IMR-90 (cell line): Measurements from ENCODE around the gene DIP2C. TPM values are rescaled to one million over a fixed set of nuclear protein-coding genes. Genes with fewer than 3 reads are reported as not detected.

ENCODE experiments used
- ATAC-seq: fragments of 200-7000 bp; cut with Tn5 transposase; 2 replicates; pipeline ENCODE4 v1.9.1; 2020; ENCODE audit warnings: low read depth, mild to moderate bottlenecking, moderate library complexity
- BruUV-seq: library from RNA; stranded (reverse); fragments of 400-500 nt; replicated peaks from 2 replicates; lab custom pipeline; 2021; lab: Mats Ljungman, UMichigan
- CTCF ChIA-PET: fragments of 300-600 bp; formaldehyde crosslinking; extraction: SDS; loops from one replicate; lab custom pipeline; 2021; ENCODE audit warnings: antibody characterized with exemption; lab: Yijun Ruan, JAX
- POLR2A ChIA-PET: fragments of 300-600 bp; sonication (Branson Sonifier 250); formaldehyde crosslinking; loops from one replicate; lab custom pipeline; 2022; ENCODE audit warnings: antibody characterized with exemption; ENCODE audit not compliant: unreplicated experiment; lab: Charles Lee
- DNase-seq: peaks from one replicate; pipeline ENCODE4 v3.0.0; 2013
- H2AFZ ChIP-seq: replicated peaks from 2 replicates; pipeline ENCODE3; 2013; ENCODE audit warnings: low read length, mild to moderate bottlenecking; ENCODE audit not compliant: poor library complexity
- H2AK5ac ChIP-seq: 2 replicates; pipeline ENCODE4 v1.6.1; 2013; ENCODE audit warnings: low read depth, low read length, inconsistent platforms
- H2AK9ac ChIP-seq: replicated peaks from 2 replicates; pipeline ENCODE3; 2013; ENCODE audit warnings: mild to moderate bottlenecking, low read depth, low read length, moderate library complexity; ENCODE audit not compliant: poor library complexity
- H2BK120ac ChIP-seq: 2 replicates; pipeline ENCODE4 v1.6.1; 2013; ENCODE audit warnings: low read depth, low read length, inconsistent platforms
- H2BK15ac ChIP-seq: 3 replicates; pipeline ENCODE4 v1.6.1; 2013; ENCODE audit warnings: low read depth, low read length, inconsistent platforms
- H2BK20ac ChIP-seq: 2 replicates; pipeline ENCODE4 v1.6.1; 2013; ENCODE audit warnings: low read depth, mild to moderate bottlenecking, inconsistent platforms, low read length, moderate library complexity
- H2BK5ac ChIP-seq: 2 replicates; pipeline ENCODE4 v1.6.1; 2013; ENCODE audit warnings: mild to moderate bottlenecking, low read depth, low read length, inconsistent platforms; ENCODE audit not compliant: poor library complexity, severe bottlenecking
- H3K14ac ChIP-seq: replicated peaks from 2 replicates; pipeline ENCODE4 v1.6.1; 2013; ENCODE audit warnings: low read depth, low read length, inconsistent platforms
- H3K18ac ChIP-seq: 2 replicates; pipeline ENCODE4 v1.6.1; 2013; ENCODE audit warnings: low read depth, low read length, control low read depth
- H3K23ac ChIP-seq: 2 replicates; pipeline ENCODE4 v1.6.1; 2013; ENCODE audit warnings: low read depth, low read length, inconsistent platforms
- H3K27ac ChIP-seq: 2 replicates; pipeline ENCODE4 v1.5.1; 2013; ENCODE audit warnings: mild to moderate bottlenecking, control low read depth, low read length; ENCODE audit not compliant: insufficient read depth
- H3K27me3 ChIP-seq: 2 replicates; pipeline ENCODE4 v1.6.1; 2013; ENCODE audit warnings: low read length; ENCODE audit not compliant: control insufficient read depth, insufficient read depth
- H3K36me3 ChIP-seq: 2 replicates; pipeline ENCODE4 v1.6.1; 2013; ENCODE audit warnings: low read length, mixed read lengths; ENCODE audit not compliant: control insufficient read depth, insufficient read depth
- H3K4ac ChIP-seq: 2 replicates; pipeline ENCODE4 v1.6.1; 2013; ENCODE audit warnings: low read depth, low read length, inconsistent platforms
- H3K4me1 ChIP-seq: 2 replicates; pipeline ENCODE4 v1.6.1; 2013; ENCODE audit warnings: low read length, mixed read lengths; ENCODE audit not compliant: control insufficient read depth, insufficient read depth
- H3K4me2 ChIP-seq: 2 replicates; pipeline ENCODE4 v1.6.1; 2013; ENCODE audit warnings: low read depth, mild to moderate bottlenecking, control low read depth, low read length, moderate library complexity
- H3K4me3 ChIP-seq: 2 replicates; pipeline ENCODE4 v1.5.1; 2013; ENCODE audit warnings: low read depth, mild to moderate bottlenecking, control low read depth, low read length, moderate library complexity; ENCODE audit not compliant: insufficient read depth
- H3K56ac ChIP-seq: 2 replicates; pipeline ENCODE4 v1.6.1; 2013; ENCODE audit warnings: low read length, inconsistent platforms; ENCODE audit not compliant: insufficient read depth; ENCODE audit errors: extremely low read depth
- H3K79me1 ChIP-seq, 2 experiments: 2 replicates each; pipeline ENCODE4 v1.6.1; 2013; ENCODE audit warnings: low read length in 2 of 2, inconsistent platforms in 1 of 2, low read depth in 1 of 2
- H3K9ac ChIP-seq: 2 replicates; pipeline ENCODE4 v1.6.1; 2013; ENCODE audit warnings: low read depth, low read length, control low read depth
- H3K9me1 ChIP-seq: 2 replicates; pipeline ENCODE4 v1.6.1; 2013; ENCODE audit warnings: low read length, inconsistent platforms; ENCODE audit not compliant: insufficient read depth
- H3K9me3 ChIP-seq: 2 replicates; pipeline ENCODE4 v1.6.1; 2013; ENCODE audit warnings: low read length; ENCODE audit not compliant: control insufficient read depth, insufficient read depth
- H4K20me1 ChIP-seq: 2 replicates; pipeline ENCODE4 v1.6.1; 2013; ENCODE audit warnings: low read length, inconsistent platforms; ENCODE audit not compliant: insufficient read depth
- H4K5ac ChIP-seq: 2 replicates; pipeline ENCODE4 v1.6.1; 2013; ENCODE audit warnings: mild to moderate bottlenecking, low read depth, low read length, control low read depth
- H4K8ac ChIP-seq, 2 experiments: 2 replicates each; pipeline ENCODE4 v1.6.1; 2013; ENCODE audit warnings: low read depth in 2 of 2, low read length in 2 of 2, control low read depth in 1 of 2, inconsistent platforms in 1 of 2
- H4K91ac ChIP-seq: 2 replicates; pipeline ENCODE4 v1.6.1; 2013; ENCODE audit warnings: low read depth, low read length, inconsistent platforms; ENCODE audit not compliant: insufficient read depth
- BHLHE40 ChIP-seq: fragments of 150-350 bp; IDR thresholded peaks from 2 replicates; pipeline ENCODE4 v1.6.1; 2016; ENCODE audit warnings: mild to moderate bottlenecking, low read depth, low read length
- MAFK ChIP-seq: IDR thresholded peaks from 2 replicates; pipeline ENCODE4 v1.6.1; 2012; ENCODE audit warnings: low read depth, low read length, improper control_type of control experiment
- RCOR1 ChIP-seq: IDR thresholded peaks from 2 replicates; pipeline ENCODE4 v1.6.1; 2012; ENCODE audit warnings: mild to moderate bottlenecking, low read length, improper control_type of control experiment; ENCODE audit not compliant: insufficient replicate concordance
- WGBS, 2 experiments: methylation state at CpG; one replicate each; pipeline versions ENCODE4 v1.1.5 to v1.1.7; 2013; ENCODE audit warnings: missing lambda C conversion rate in 2 of 2; ENCODE audit not compliant: insufficient read length in 1 of 2; ENCODE audit errors: extremely low coverage in 2 of 2; 5-methylcytosine and 5-hydroxymethylcytosine counted together
- dilution Hi-C: fragments of 300-500 bp; cut with HindIII; formaldehyde crosslinking; loops from one replicate; pipeline ENCODE4 v1.14.3; 2018; ENCODE audit warnings: low sequenced_read_pairs; ENCODE audit not compliant: unreplicated experiment
- in situ Hi-C: fragments of 300-500 bp; cut with MboI; formaldehyde crosslinking; loops from 3 replicates; pipeline ENCODE4 v1.14.3; 2019; ENCODE audit warnings: low sequenced_read_pairs, inconsistent platforms, mixed read lengths
- intact Hi-C: fragments of 100-400 bp; cut with micrococcal nuclease; formaldehyde crosslinking; loops from 2 replicates; pipeline ENCODE4 v1.10.0; 2022
- polyA plus RNA-seq, 3 experiments: library from polyadenylated mRNA; depleted of rRNA; stranded (reverse); fragments of >200 nt; gene quantifications; 2 replicates each; pipeline ENCODE4 v1.2.3, GENCODE V29; 2012; ENCODE audit warnings: low replicate concordance in 1 of 3
- total RNA-seq: library from RNA; depleted of rRNA; stranded (reverse); fragments of >200 nt; gene quantifications from 2 replicates; pipeline ENCODE4 v1.2.3, GENCODE V29; 2012

Gene DIP2C
- total and polyA plus RNA-seq, 2 of the 4 experiments (the other 2 are of a cell fraction) = 8.6 to 17.3 TPM

DNA sequence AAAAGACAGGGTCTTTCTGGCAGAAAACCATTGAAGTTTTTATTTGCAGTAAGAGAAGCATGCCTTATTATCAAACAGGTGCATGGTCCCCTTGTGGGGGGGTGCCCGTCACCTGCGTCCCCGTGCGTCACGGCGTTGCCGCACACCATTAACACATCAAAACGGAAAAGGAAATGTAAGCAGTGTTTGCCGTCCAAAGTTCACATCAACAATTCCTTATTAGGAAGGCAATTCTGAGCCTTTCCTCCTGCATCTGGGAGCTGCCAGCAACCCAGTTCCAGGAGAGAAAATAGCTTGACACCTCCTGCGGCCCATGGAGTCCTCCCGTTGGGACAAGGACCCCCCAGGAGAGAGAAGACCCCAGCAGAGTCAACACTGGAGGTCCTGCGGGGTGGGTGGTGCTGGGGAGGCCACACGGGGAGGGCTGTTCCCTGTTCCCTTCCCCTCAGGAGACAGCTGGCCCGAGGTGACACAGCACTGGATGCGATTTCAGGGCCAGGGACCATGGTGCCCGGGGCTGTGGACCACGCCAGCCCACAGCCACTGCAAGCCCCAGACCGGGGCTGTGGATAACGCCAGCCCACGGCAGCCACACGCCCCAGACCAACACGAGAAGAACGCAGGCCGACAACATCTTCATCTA lies 39.5 kb downstream of the DIP2C start:
- Histone ChIP-seq H3K9me3 (peaks cover 4% of the 10 kb centered on the region), H3K27me3 (no peaks in the 10 kb centered on the region), H2BK120ac (peak overlapping the region; percentile 95), H2AK5ac (peak overlapping the region; percentile 99), H3K23ac (peak overlapping the region; percentile 83; the same call in 1 of the 2 replicates), H2AK9ac (peak overlapping the region; percentile 98), H3K9me1 (peaks cover 38% of the 10 kb centered on the region), H3K14ac (peak overlapping the region; percentile 94), H3K27ac (peak overlapping the region; percentile 86), H3K79me1 (peaks cover 34 to 92% of the 10 kb centered on the region in 2 experiments), H3K36me3 (0 out of 2 replicates have a peak, but pooled peaks cover 1% of the 10 kb centered on the region), H2AFZ (peak overlapping the region; percentile 83), H3K56ac (peak overlapping the region; percentile 53; the same call in 1 of the 2 replicates), H2BK20ac (peak overlapping the region; percentile 71), H4K91ac (peak overlapping the region; percentile 94), H3K4me3 (peak overlapping the region; percentile 12; the same call in 1 of the 2 replicates), H2BK5ac (peak overlapping the region; percentile 97), H3K4me1 (peaks cover 23% of the 10 kb centered on the region), H4K5ac (peak overlapping the region; percentile 77), H4K20me1 (peaks cover 85% of the 10 kb centered on the region), H2BK15ac (peak overlapping the region; percentile 91), H3K9ac (peak overlapping the region; percentile 54), H3K18ac (peak overlapping the region; percentile 86), H3K4ac (peak overlapping the region; percentile 95), H4K8ac (peak overlapping the region; percentile 71 to 86), H3K4me2 (peak overlapping the region; percentile 79)
- peak; percentile 82 for DNase-seq
- in situ Hi-C loops (no loop called here), intact Hi-C loops (no loop called here), dilution Hi-C loops (no loop called here)
- CTCF ChIA-PET = interaction anchor here (0.8 kb wide), 1 partner anchor 11 kb away, joined by 3 read pairs; no protein-coding TSS in a partner anchor
- peak; percentile 64 for ATAC-seq
- POLR2A ChIA-PET = no interaction called here
- 66% methylated on average over 6 of the region's 24 CpGs; no CpG with 5 or more reads in 1 of the 2 experiments for WGBS, 2 experiments
- peak; percentile 40; the same call in 1 of the 2 replicates for TF ChIP-seq BHLHE40
- TF ChIP-seq MAFK = no peak
- no peak for TF ChIP-seq RCOR1
- no TSS peak for BruUV-seq
